Activated naive CD4-positive, alpha-beta T cell treated with anti-CD3 and anti-CD28 coated beads, Interleukin-2, amount 50 U/mL, for 16 hours (primary cell): ENCODE measurements around the gene DGKQ.
"Not testable (repeated sequence)": the region's sequence is repeated elsewhere in the genome, so short reads cannot be mapped to it uniquely, and the experiment has no call there.

Experiments used
- DNase-seq: peaks from one replicate; pipeline ENCODE4 v3.0.0-alpha.2; 2020

Gene DGKQ

GRCh38 chr4:1009542-1010394 lies 36.4 kb upstream of the DGKQ start:
- DNase-seq, result peak; percentile 61

GRCh38 chr4:1008840-1009541 lies 35.6 kb upstream of the DGKQ start:
- DNase-seq, result peak; percentile 41

- DNase-seq, result no peak
Observed at GRCh38 chr4:1006856-1007255, 33.5 kb upstream of the DGKQ start.

GRCh38 chr4:1004557-1005485 lies 31.5 kb upstream of the DGKQ start:
- no peak for DNase-seq

GRCh38 chr4:1004071-1004418 lies 30.7 kb upstream of the DGKQ start:
- DNase-seq, result no peak

- no peak for DNase-seq
Observed at GRCh38 chr4:1003271-1004070, 30.1 kb upstream of the DGKQ start.

- no peak for DNase-seq
Observed at GRCh38 chr4:1002631-1003251, 29.4 kb upstream of the DGKQ start.

GRCh38 chr4:1002131-1002630 lies 28.8 kb upstream of the DGKQ start:
- no peak for DNase-seq

- no peak for DNase-seq
Observed at GRCh38 chr4:1001561-1002130, 28.3 kb upstream of the DGKQ start.

- no peak for DNase-seq
Observed at GRCh38 chr4:1000686-1001260, 27.4 kb upstream of the DGKQ start.

GRCh38 chr4:999882-1000425 lies 26.6 kb upstream of the DGKQ start:
- DNase-seq, result no peak

GRCh38 chr4:999240-999863 lies 26.0 kb upstream of the DGKQ start:
- not testable (repeated sequence) for DNase-seq

GRCh38 chr4:998096-998691 lies 24.8 kb upstream of the DGKQ start:
- no peak for DNase-seq

- no peak for DNase-seq
Observed at GRCh38 chr4:997375-998071, 24.2 kb upstream of the DGKQ start.

GRCh38 chr4:996997-997374 lies 23.6 kb upstream of the DGKQ start:
- DNase-seq, result no peak

GRCh38 chr4:996030-996996 lies 22.9 kb upstream of the DGKQ start:
- no peak for DNase-seq

- DNase-seq, result no peak
Observed at GRCh38 chr4:995311-996026, 22.1 kb upstream of the DGKQ start.
